GM12878 (cell line): ENCODE results near the gene ELMO3. TPM values are rescaled to one million over a fixed set of nuclear protein-coding genes. Genes with fewer than 3 reads are reported as not detected.

Experiments used
- ATAC-seq: fragments of 200-7000 bp; cut with Tn5 transposase; 3 replicates; pipeline ENCODE4 v1.9.1; 2020; ENCODE audit warnings: mild to moderate bottlenecking, moderate library complexity
- BruUV-seq: library from RNA; stranded (reverse); fragments of 400-500 nt; replicated peaks from 2 replicates; lab custom pipeline; 2021; lab: Mats Ljungman, UMichigan
- CTCF ChIA-PET: fragments of 300-600 bp; sonication (Branson Sonifier 250); formaldehyde crosslinking; extraction: SDS; loops from one replicate; lab custom pipeline; 2021; ENCODE audit warnings: inconsistent platforms; lab: Yijun Ruan, JAX
- POLR2A ChIA-PET: fragments of 350-600 bp; formaldehyde crosslinking; extraction: SDS; loops from one replicate; lab custom pipeline; 2021; ENCODE audit warnings: inconsistent platforms; lab: Charles Lee
- RAD21 ChIA-PET: fragments of 300-600 bp; sonication (Branson Sonifier 250); formaldehyde crosslinking; loops from one replicate; lab custom pipeline; 2023; ENCODE audit warnings: antibody characterized with exemption; ENCODE audit not compliant: unreplicated experiment; lab: Charles Lee
- SMC1A ChIA-PET: fragments of 300-600 bp; sonication (Branson Sonifier 250); formaldehyde crosslinking; loops from one replicate; lab custom pipeline; 2023; ENCODE audit not compliant: unreplicated experiment, uncharacterized antibody; lab: Charles Lee
- DNase-seq: peaks from one replicate; pipeline ENCODE4 v3.0.0-alpha.2; 2011; ENCODE audit warnings: low read depth, low spot score
- FAIRE-seq: peaks from 3 replicates; lab custom pipeline; 2011; peaks lifted over from hg19 to GRCh38; lab: Jason Lieb, UNC
- H2AFZ ChIP-seq: 2 replicates; pipeline ENCODE4 v1.6.0; 2011; ENCODE audit warnings: low read depth, low read length, control low read depth; ENCODE audit not compliant: control insufficient read depth
- H3K27ac ChIP-seq: 2 replicates; pipeline ENCODE4 v1.5.1; 2011; ENCODE audit warnings: control low read depth; ENCODE audit not compliant: control insufficient read depth, insufficient read depth
- H3K27me3 ChIP-seq, 2 experiments: replicated peaks in 1 of 2; 2 replicates each; pipeline versions ENCODE4 v1.6.0 to v1.6.1; 2011; ENCODE audit warnings: low read length in 1 of 2; ENCODE audit not compliant: control insufficient read depth in 2 of 2, insufficient read depth in 2 of 2
- H3K36me3 ChIP-seq, 2 experiments: 2 replicates each; pipeline ENCODE4 v1.5.1; 2011; ENCODE audit warnings: low read length in 1 of 2; ENCODE audit not compliant: control insufficient read depth in 2 of 2, insufficient read depth in 2 of 2
- H3K4me1 ChIP-seq: 2 replicates; pipeline ENCODE4 v1.6.1; 2011; ENCODE audit warnings: mild to moderate bottlenecking, low read length, moderate library complexity, mixed read lengths; ENCODE audit not compliant: control insufficient read depth, insufficient read depth
- H3K4me2 ChIP-seq: 2 replicates; pipeline ENCODE4 v1.6.0; 2011; ENCODE audit warnings: control low read depth; ENCODE audit not compliant: control insufficient read depth, insufficient read depth
- H3K4me3 ChIP-seq: fragments of 200-600 bp; sonication (generic); 2 replicates; pipeline ENCODE4 v1.5.1; 2016
- H3K79me2 ChIP-seq: 2 replicates; pipeline ENCODE4 v1.6.0; 2011; ENCODE audit warnings: low read length; ENCODE audit not compliant: control insufficient read depth, insufficient read depth
- H3K9ac ChIP-seq: 2 replicates; pipeline ENCODE4 v1.8.0; 2011; ENCODE audit warnings: low read length, control low read depth, mixed read lengths; ENCODE audit not compliant: control insufficient read depth, insufficient read depth
- H3K9me3 ChIP-seq: replicated peaks from 3 replicates; pipeline ENCODE4 v1.5.1; 2011; ENCODE audit warnings: mild to moderate bottlenecking, low read length; ENCODE audit not compliant: control insufficient read depth, insufficient read depth
- H4K20me1 ChIP-seq: 2 replicates; pipeline ENCODE4 v1.6.0; 2011; ENCODE audit not compliant: control insufficient read depth, insufficient read depth
- CHD2 ChIP-seq: IDR thresholded peaks from 2 replicates; pipeline ENCODE4 v1.6.1; 2011; ENCODE audit warnings: low read depth, low read length, improper control_type of control experiment, borderline replicate concordance
- IRF4 ChIP-seq: IDR thresholded peaks from 2 replicates; pipeline ENCODE4 v1.6.1; 2011; ENCODE audit warnings: low read depth, low read length
- KAT2A ChIP-seq: conservative IDR thresholded peaks from 2 replicates; pipeline ENCODE4 v1.6.1; 2011; ENCODE audit warnings: low read depth, low read length; ENCODE audit not compliant: control insufficient read depth
- NR2C1 ChIP-seq: fragments of 450-650 bp; IDR thresholded peaks from 2 replicates; pipeline ENCODE4 v1.6.1; 2017; ENCODE audit warnings: antibody characterized with exemption, mild to moderate bottlenecking, moderate library complexity
- RBBP5 ChIP-seq: fragments of 200-600 bp; sonication (generic); conservative IDR thresholded peaks from 2 replicates; pipeline ENCODE4 v1.6.1; 2016
- ZZZ3 ChIP-seq: IDR thresholded peaks from 2 replicates; pipeline ENCODE4 v1.6.1; 2011; ENCODE audit warnings: low read depth; ENCODE audit not compliant: control insufficient read depth, insufficient read length
- WGBS: methylation state at CpG from one replicate; pipeline ENCODE4 v1.1.6; 2016; ENCODE audit warnings: low lambda C conversion rate; ENCODE audit not compliant: insufficient replicate concordance, insufficient coverage; ENCODE audit errors: missing lambda C conversion rate; 5-methylcytosine and 5-hydroxymethylcytosine counted together
- in situ Hi-C: fragments of 300-500 bp; cut with MboI; formaldehyde crosslinking; loops from 9 replicates; pipeline ENCODE4 v1.14.3; 2018; ENCODE audit warnings: mixed read lengths
- intact Hi-C: fragments of 100-400 bp; cut with micrococcal nuclease; formaldehyde crosslinking; loops from one replicate; pipeline ENCODE4 v1.14.2; 2022; ENCODE audit not compliant: unreplicated experiment
- polyA plus RNA-seq, 11 experiments: library from polyadenylated mRNA; depleted of rRNA in 4 of 11; unstranded in 6 of 11; stranded (reverse) in 5 of 11; fragments of >200 nt; fragmentation: Nextera tagmentation in 4 of 11; fragmentation: Illumina TruSeq in 1 of 11; extraction: Ambion mirVana in 4 of 11; extraction: Trizol in 1 of 11; gene quantifications; 1 replicate in 1 of 11; 2 replicates in 10 of 11; pipeline versions ENCODE4 v1.2.1 to v1.2.3, GENCODE V29; 2011 to 2016; ENCODE audit warnings: inconsistent platforms in 2 of 11, missing spikeins in 2 of 11, low read depth in 1 of 11
- total RNA-seq, 4 experiments: library from RNA; depleted of rRNA in 3 of 4; stranded (reverse); fragments of >200 nt in 3 of 4; fragmentation: Illumina TruSeq in 1 of 4; extraction: Trizol in 1 of 4; gene quantifications; 2 replicates each; pipeline versions ENCODE4 v1.2.1 to v1.2.3, GENCODE V29; 2013 to 2021
- TF ChIP-seq, protein P1 (sequence below): IDR thresholded peaks from 2 replicates; pipeline ENCODE4 v1.6.1; 2012; ENCODE audit warnings: improper control_type of control experiment, low read depth, low read length; ENCODE audit not compliant: insufficient replicate concordance
- TF ChIP-seq, protein P2 (sequence below): fragments of 150-350 bp; IDR thresholded peaks from 2 replicates; pipeline ENCODE4 v1.6.1; 2016; ENCODE audit warnings: low read depth, low read length
- TF ChIP-seq, protein P3 (sequence below): IDR thresholded peaks from 2 replicates; pipeline ENCODE4 v1.6.1; 2012; ENCODE audit warnings: mild to moderate bottlenecking, low read depth, low read length

ELMO3 gene
- total and polyA plus RNA-seq, 10 of the 15 experiments (the other 5 are each of a cell fraction or from before 2014, with no cell fraction given), result 0.05 to 4.7 (median 0.96) TPM; not detected in 1

GRCh38 chr16:67188798-67189197 lies 10.1 kb upstream of the ELMO3 start (continued):
- TF ChIP-seq, protein P1, sequence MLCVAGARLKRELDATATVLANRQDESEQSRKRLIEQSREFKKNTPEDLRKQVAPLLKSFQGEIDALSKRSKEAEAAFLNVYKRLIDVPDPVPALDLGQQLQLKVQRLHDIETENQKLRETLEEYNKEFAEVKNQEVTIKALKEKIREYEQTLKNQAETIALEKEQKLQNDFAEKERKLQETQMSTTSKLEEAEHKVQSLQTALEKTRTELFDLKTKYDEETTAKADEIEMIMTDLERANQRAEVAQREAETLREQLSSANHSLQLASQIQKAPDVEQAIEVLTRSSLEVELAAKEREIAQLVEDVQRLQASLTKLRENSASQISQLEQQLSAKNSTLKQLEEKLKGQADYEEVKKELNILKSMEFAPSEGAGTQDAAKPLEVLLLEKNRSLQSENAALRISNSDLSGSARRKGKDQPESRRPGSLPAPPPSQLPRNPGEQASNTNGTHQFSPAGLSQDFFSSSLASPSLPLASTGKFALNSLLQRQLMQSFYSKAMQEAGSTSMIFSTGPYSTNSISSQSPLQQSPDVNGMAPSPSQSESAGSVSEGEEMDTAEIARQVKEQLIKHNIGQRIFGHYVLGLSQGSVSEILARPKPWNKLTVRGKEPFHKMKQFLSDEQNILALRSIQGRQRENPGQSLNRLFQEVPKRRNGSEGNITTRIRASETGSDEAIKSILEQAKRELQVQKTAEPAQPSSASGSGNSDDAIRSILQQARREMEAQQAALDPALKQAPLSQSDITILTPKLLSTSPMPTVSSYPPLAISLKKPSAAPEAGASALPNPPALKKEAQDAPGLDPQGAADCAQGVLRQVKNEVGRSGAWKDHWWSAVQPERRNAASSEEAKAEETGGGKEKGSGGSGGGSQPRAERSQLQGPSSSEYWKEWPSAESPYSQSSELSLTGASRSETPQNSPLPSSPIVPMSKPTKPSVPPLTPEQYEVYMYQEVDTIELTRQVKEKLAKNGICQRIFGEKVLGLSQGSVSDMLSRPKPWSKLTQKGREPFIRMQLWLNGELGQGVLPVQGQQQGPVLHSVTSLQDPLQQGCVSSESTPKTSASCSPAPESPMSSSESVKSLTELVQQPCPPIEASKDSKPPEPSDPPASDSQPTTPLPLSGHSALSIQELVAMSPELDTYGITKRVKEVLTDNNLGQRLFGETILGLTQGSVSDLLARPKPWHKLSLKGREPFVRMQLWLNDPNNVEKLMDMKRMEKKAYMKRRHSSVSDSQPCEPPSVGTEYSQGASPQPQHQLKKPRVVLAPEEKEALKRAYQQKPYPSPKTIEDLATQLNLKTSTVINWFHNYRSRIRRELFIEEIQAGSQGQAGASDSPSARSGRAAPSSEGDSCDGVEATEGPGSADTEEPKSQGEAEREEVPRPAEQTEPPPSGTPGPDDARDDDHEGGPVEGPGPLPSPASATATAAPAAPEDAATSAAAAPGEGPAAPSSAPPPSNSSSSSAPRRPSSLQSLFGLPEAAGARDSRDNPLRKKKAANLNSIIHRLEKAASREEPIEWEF, result no peak

- ChIA-PET RAD21 (interaction anchor here (0.6 kb wide), 1 partner anchor 207 kb away, joined by 3 read pairs; no protein-coding TSS in a partner anchor), CTCF (interaction anchor here (0.6 to 1.7 kb wide), 7 partner anchors 19 to 236 kb away, joined by 3 to 5 read pairs (median 4); partner anchors contain the start of genes NOL3 and TMEM208), POLR2A (interaction anchor here (1.4 kb wide), 1 partner anchor 37 kb away, joined by 5 read pairs; the partner anchor contains the start of gene TMEM208), SMC1A (interaction anchor here (0.7 to 1.1 kb wide), 2 partner anchors 32 to 148 kb away, joined by 3 read pairs; no protein-coding TSS in a partner anchor)
- ATAC-seq, result no peak
- no peak within 1 kb of the TSS for H2AFZ ChIP-seq
- intact Hi-C loops (no loop called here), in situ Hi-C loops (no loop called here)
- no peaks in the 10 kb centered on the region; the same call in 1 of the 2 replicates for H4K20me1 ChIP-seq
- H3K4me1 ChIP-seq, result peaks cover 8% of the 10 kb centered on the region
- 25% methylated on average over 6 of the region's 6 CpGs for WGBS
- H3K27ac ChIP-seq, result no peak within 1 kb of the TSS
- H3K79me2 ChIP-seq, result peaks cover 23% of the 10 kb centered on the region
- no peak for FAIRE-seq
- no peak within 1 kb of the TSS for H3K9ac ChIP-seq
- no peak for DNase-seq
- no peaks in the 10 kb centered on the region for H3K27me3 ChIP-seq
- no peak within 1 kb of the TSS for H3K4me3 ChIP-seq
- peaks cover 3 to 8% of the 10 kb centered on the region in 2 experiments for H3K36me3 ChIP-seq
- BruUV-seq, result no TSS peak
- no peaks in the 10 kb centered on the region for H3K9me3 ChIP-seq
- H3K4me2 ChIP-seq, result no peak within 1 kb of the TSS
- TF ChIP-seq, protein P2, sequence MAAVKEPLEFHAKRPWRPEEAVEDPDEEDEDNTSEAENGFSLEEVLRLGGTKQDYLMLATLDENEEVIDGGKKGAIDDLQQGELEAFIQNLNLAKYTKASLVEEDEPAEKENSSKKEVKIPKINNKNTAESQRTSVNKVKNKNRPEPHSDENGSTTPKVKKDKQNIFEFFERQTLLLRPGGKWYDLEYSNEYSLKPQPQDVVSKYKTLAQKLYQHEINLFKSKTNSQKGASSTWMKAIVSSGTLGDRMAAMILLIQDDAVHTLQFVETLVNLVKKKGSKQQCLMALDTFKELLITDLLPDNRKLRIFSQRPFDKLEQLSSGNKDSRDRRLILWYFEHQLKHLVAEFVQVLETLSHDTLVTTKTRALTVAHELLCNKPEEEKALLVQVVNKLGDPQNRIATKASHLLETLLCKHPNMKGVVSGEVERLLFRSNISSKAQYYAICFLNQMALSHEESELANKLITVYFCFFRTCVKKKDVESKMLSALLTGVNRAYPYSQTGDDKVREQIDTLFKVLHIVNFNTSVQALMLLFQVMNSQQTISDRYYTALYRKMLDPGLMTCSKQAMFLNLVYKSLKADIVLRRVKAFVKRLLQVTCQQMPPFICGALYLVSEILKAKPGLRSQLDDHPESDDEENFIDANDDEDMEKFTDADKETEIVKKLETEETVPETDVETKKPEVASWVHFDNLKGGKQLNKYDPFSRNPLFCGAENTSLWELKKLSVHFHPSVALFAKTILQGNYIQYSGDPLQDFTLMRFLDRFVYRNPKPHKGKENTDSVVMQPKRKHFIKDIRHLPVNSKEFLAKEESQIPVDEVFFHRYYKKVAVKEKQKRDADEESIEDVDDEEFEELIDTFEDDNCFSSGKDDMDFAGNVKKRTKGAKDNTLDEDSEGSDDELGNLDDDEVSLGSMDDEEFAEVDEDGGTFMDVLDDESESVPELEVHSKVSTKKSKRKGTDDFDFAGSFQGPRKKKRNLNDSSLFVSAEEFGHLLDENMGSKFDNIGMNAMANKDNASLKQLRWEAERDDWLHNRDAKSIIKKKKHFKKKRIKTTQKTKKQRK, result no peak
- TF ChIP-seq ZZZ3, result no peak
- TF ChIP-seq CHD2, result no peak
- TF ChIP-seq IRF4, result no peak
- no peak for TF ChIP-seq RBBP5
- no peak for TF ChIP-seq NR2C1
- no peak for TF ChIP-seq KAT2A
- TF ChIP-seq, protein P3, sequence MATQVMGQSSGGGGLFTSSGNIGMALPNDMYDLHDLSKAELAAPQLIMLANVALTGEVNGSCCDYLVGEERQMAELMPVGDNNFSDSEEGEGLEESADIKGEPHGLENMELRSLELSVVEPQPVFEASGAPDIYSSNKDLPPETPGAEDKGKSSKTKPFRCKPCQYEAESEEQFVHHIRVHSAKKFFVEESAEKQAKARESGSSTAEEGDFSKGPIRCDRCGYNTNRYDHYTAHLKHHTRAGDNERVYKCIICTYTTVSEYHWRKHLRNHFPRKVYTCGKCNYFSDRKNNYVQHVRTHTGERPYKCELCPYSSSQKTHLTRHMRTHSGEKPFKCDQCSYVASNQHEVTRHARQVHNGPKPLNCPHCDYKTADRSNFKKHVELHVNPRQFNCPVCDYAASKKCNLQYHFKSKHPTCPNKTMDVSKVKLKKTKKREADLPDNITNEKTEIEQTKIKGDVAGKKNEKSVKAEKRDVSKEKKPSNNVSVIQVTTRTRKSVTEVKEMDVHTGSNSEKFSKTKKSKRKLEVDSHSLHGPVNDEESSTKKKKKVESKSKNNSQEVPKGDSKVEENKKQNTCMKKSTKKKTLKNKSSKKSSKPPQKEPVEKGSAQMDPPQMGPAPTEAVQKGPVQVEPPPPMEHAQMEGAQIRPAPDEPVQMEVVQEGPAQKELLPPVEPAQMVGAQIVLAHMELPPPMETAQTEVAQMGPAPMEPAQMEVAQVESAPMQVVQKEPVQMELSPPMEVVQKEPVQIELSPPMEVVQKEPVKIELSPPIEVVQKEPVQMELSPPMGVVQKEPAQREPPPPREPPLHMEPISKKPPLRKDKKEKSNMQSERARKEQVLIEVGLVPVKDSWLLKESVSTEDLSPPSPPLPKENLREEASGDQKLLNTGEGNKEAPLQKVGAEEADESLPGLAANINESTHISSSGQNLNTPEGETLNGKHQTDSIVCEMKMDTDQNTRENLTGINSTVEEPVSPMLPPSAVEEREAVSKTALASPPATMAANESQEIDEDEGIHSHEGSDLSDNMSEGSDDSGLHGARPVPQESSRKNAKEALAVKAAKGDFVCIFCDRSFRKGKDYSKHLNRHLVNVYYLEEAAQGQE, result no peak
These were observed 8.9 kb upstream of the ELMO3 start, which contains the start of gene EXOC3L1 for GRCh38 chr16:67190041-67190440. Gene EXOC3L1, minus strand, starts transcription at chr16:67190136. Its CDS starts 460 bp downstream, at chr16:67189676.
